Measurements from ENCODE around the gene SZRD1. TPM values are rescaled to one million over a fixed set of nuclear protein-coding genes. Genes with fewer than 3 reads are reported as not detected.

The SZRD1 gene
- total and polyA plus RNA-seq, 9 of the 15 experiments (the other 6 are each of a cell fraction or from before 2014, with no cell fraction given): 3.9 to 149 (median 82.5) TPM

DNA sequence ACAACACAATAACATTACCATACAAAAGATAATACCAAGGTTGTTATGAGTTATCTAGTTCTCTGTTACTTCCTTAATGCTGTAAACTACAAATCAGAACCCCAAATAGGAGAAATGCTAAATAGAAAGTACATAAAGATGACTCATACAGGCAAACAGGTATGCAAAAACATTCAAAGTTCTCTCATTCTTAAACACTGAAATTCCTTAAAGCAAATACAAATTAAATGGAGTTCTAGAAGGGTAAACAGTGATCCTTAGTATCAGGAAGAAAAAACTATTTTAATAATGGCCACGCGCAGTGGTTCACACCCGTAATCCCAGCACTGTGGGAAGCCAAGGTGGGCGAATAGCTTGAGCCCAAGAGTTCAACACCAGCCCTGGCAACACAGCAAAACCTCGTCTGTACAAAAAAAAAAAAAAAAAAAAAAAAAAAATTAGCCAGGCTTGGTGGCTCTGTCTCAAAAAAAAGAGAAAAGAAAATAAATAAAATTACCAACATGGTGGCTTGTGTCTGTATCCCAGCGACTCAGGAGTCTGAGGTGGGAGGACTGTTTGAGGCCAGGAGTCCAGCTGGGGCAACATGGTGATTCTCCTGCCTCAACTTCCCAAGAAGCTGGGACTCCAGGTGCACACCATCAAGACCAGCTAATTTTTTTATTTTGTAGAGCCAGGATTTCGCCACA lies 32.2 kb upstream of the SZRD1 start (continued):
- TF ChIP-seq, protein P1, sequence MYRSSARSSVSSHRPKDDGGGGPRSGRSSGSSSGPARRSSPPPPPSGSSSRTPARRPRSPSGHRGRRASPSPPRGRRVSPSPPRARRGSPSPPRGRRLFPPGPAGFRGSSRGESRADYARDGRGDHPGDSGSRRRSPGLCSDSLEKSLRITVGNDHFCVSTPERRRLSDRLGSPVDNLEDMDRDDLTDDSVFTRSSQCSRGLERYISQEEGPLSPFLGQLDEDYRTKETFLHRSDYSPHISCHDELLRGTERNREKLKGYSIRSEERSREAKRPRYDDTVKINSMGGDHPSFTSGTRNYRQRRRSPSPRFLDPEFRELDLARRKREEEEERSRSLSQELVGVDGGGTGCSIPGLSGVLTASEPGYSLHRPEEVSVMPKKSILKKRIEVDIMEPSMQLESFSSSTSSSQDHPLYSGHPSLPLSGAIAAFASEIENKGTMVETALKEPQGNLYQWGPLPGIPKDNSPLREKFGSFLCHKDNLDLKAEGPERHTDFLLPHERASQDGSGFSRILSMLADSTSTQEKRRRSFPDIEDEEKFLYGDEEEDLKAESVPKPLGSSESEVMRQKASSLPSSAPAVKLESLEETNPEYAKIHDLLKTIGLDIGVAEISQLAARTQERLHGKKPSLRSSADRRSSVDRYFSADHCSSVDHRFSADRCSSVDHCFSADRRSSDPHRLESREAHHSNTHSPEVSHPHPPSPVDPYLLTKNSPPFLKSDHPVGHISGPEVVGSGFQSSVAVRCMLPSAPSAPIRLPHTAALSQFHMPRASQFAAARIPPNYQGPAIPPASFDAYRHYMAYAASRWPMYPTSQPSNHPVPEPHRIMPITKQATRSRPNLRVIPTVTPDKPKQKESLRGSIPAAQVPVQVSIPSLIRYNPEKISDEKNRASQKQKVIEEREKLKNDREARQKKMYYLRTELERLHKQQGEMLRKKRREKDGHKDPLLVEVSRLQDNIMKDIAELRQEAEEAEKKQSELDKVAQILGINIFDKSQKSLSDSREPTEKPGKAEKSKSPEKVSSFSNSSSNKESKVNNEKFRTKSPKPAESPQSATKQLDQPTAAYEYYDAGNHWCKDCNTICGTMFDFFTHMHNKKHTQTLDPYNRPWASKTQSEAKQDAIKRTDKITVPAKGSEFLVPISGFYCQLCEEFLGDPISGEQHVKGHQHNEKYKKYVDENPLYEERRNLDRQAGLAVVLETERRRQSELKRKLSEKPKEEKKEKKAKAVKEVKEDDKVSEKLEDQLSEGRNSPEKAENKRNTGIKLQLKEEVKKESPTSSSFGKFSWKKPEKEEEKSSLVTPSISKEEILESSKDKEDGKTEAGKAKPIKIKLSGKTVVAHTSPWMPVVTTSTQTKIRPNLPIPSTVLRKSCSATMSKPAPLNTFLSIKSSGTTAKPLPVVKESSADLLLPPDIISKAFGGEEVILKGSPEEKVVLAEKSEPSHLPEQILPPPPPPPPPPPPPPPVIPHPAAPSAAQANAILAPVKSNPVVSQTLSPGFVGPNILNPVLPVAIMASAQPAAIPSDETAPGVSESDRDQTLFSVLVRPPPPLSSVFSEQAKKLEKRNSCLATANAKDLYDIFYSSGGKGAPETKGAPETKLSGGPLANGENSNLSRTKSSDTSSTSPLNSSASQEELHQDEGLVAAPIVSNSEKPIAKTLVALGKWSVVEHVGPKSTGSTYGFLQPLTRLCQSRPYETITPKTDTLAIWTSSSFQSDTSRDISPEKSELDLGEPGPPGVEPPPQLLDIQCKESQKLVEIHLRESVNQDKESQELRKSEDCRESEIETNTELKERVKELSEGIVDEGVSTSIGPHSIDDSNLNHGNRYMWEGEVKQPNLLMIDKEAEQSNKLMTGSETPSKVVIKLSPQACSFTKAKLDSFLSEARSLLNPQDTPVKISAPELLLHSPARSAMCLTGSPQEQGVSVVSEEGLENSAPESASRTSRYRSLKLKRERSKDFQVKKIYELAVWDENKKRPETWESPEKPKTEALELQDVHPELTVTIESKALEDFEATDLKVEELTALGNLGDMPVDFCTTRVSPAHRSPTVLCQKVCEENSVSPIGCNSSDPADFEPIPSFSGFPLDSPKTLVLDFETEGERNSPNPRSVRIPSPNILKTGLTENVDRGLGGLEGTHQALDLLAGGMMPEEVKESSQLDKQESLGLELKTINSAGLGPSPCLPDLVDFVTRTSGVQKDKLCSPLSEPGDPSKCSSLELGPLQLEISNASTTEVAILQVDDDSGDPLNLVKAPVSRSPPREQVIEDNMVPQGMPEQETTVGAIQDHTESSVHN (IDR thresholded peaks at IDR 0.05; ENCODE audit: borderline replicate concordance in 1 of 2, low read depth in 1 of 2): no peak
- TF ChIP-seq ZNF282 (CRISPR knock-in tag; IDR thresholded peaks at IDR 0.05) (no peak), CBX8 (IDR thresholded peaks at IDR 0.05; ENCODE audit: borderline replicate concordance, extremely low read depth, low read depth, low read length, poor library complexity, severe bottlenecking) (no peak)
